K562 (cell line): ENCODE data around the gene PROK2. TPM values are rescaled to one million over a fixed set of nuclear protein-coding genes. Genes with fewer than 3 reads are reported as not detected.
A peak's percentile ranks its signal among the peaks of the same experiment; 100 is the strongest.

ENCODE experiments used
- ATAC-seq: fragments of 200-7000 bp; cut with Tn5 transposase; 3 replicates; pipeline ENCODE4 v1.9.1; 2020; ENCODE audit warnings: moderate library complexity
- BruUV-seq: library from RNA; stranded (reverse); fragments of 400-500 nt; replicated peaks from 2 replicates; lab custom pipeline; 2021; lab: Mats Ljungman, UMichigan
- CTCF ChIA-PET: fragments of 300-600 bp; formaldehyde crosslinking; extraction: SDS; loops from one replicate; lab custom pipeline; 2021; ENCODE audit warnings: low intra/inter-chr PET ratio; lab: Yijun Ruan, JAX
- POLR2A ChIA-PET: fragments of 300-600, 350-650 bp; sonication (Branson Sonifier 250); formaldehyde crosslinking; extraction: SDS; loops from one replicate; lab custom pipeline; 2021; ENCODE audit warnings: antibody characterized with exemption, inconsistent platforms; lab: Yijun Ruan, JAX
- DNase-seq, 4 experiments: peaks; one replicate each; pipeline versions ENCODE4 v3.0.0 to v3.0.0-alpha.2; 2011 to 2018; ENCODE audit warnings: low spot score in 3 of 4, mixed read lengths in 3 of 4; ENCODE audit errors: extremely low read depth in 1 of 4
- FAIRE-seq: peaks from 2 replicates; lab custom pipeline; 2011; peaks lifted over from hg19 to GRCh38; lab: Jason Lieb, UNC
- H2AFZ ChIP-seq: 2 replicates; pipeline ENCODE4 v1.6.0; 2011; ENCODE audit warnings: low read depth, low read length, control low read depth, inconsistent platforms
- H3K27ac ChIP-seq: fragments of 200-600 bp; 3 replicates; pipeline ENCODE4 v1.8.0; 2011; ENCODE audit warnings: low read depth, mild to moderate bottlenecking, control low read depth, inconsistent platforms, low read length, moderate library complexity, mixed read lengths; ENCODE audit errors: extremely low read depth
- H3K27me3 ChIP-seq, 2 experiments: fragments of 300-600 bp in 1 of 2; 2 replicates in 1 of 2; 3 replicates in 1 of 2; pipeline versions ENCODE4 v1.6.0 to v1.8.0; 2011; ENCODE audit warnings: inconsistent platforms in 2 of 2, low read length in 2 of 2, mild to moderate bottlenecking in 1 of 2, mixed read lengths in 1 of 2, moderate library complexity in 1 of 2; ENCODE audit not compliant: control insufficient read depth in 2 of 2, insufficient read depth in 2 of 2
- H3K36me3 ChIP-seq: fragments of 300-600 bp; 3 replicates; pipeline ENCODE4 v1.8.0; 2011; ENCODE audit warnings: mild to moderate bottlenecking, low read length, inconsistent platforms; ENCODE audit not compliant: control insufficient read depth, insufficient read depth
- H3K4me1 ChIP-seq, 2 experiments: fragments of 200-600 bp in 1 of 2; replicated peaks in 1 of 2; 2 replicates in 1 of 2; 3 replicates in 1 of 2; pipeline versions ENCODE4 v1.5.1 to v1.8.0; 2011; ENCODE audit warnings: inconsistent platforms in 2 of 2, low read length in 2 of 2, mild to moderate bottlenecking in 1 of 2, mixed read lengths in 1 of 2, moderate library complexity in 1 of 2; ENCODE audit not compliant: control insufficient read depth in 2 of 2, insufficient read depth in 2 of 2
- H3K4me2 ChIP-seq: 2 replicates; pipeline ENCODE4 v1.6.1; 2011; ENCODE audit warnings: low read length, control low read depth, inconsistent platforms, mixed read lengths; ENCODE audit not compliant: insufficient read depth
- H3K4me3 ChIP-seq: fragments of 200-600 bp; sonication (generic), shearing (Covaris generic); 2 replicates; pipeline ENCODE4 v1.5.1; 2016; ENCODE audit warnings: control low read depth, inconsistent platforms
- H3K79me2 ChIP-seq: fragments of 200-600 bp; 3 replicates; pipeline ENCODE4 v1.8.0; 2011; ENCODE audit warnings: low read length, inconsistent platforms; ENCODE audit not compliant: control insufficient read depth, insufficient read depth
- H3K9ac ChIP-seq, 2 experiments: 2 replicates each; pipeline versions ENCODE4 v1.6.0 to v1.6.1; 2011; ENCODE audit warnings: low read depth in 2 of 2, low read length in 2 of 2, control low read depth in 1 of 2, inconsistent platforms in 1 of 2, mild to moderate bottlenecking in 1 of 2, mixed read lengths in 1 of 2; ENCODE audit not compliant: insufficient read depth in 1 of 2
- H3K9me1 ChIP-seq: one replicate; pipeline ENCODE4 v1.6.0; 2011; ENCODE audit warnings: inconsistent platforms, mild to moderate bottlenecking, low read length, moderate library complexity; ENCODE audit not compliant: control insufficient read depth, insufficient read depth
- H3K9me3 ChIP-seq: replicated peaks from 2 replicates; pipeline ENCODE4 v1.5.1; 2011; ENCODE audit warnings: low read depth, low read length, inconsistent platforms; ENCODE audit not compliant: control insufficient read depth, insufficient read depth
- H4K20me1 ChIP-seq: replicated peaks from 2 replicates; pipeline ENCODE4 v1.6.1; 2011; ENCODE audit warnings: low read length, inconsistent platforms, mixed read lengths; ENCODE audit not compliant: control insufficient read depth, insufficient read depth
- BACH1 ChIP-seq: fragments of 200-800 bp; sonication (Bioruptor generic); IDR thresholded peaks from 2 replicates; pipeline ENCODE4 v1.6.1; 2016; ENCODE audit warnings: missing genetic modification characterization, missing compliant biosample characterization
- CEBPB ChIP-seq: fragments of 450-650 bp; IDR thresholded peaks from 2 replicates; pipeline ENCODE4 v1.6.1; 2016; ENCODE audit warnings: missing genetic modification characterization, missing compliant biosample characterization
- DEAF1 ChIP-seq: fragments of 450-650 bp; formaldehyde crosslinking; IDR thresholded peaks from 2 replicates; pipeline ENCODE4 v1.4.0; 2020; ENCODE audit warnings: mild to moderate bottlenecking, moderate library complexity
- JUNB ChIP-seq: fragments of 450-650 bp; formaldehyde crosslinking; conservative IDR thresholded peaks from 2 replicates; pipeline ENCODE4 v1.4.0; 2020; ENCODE audit warnings: mild to moderate bottlenecking
- NRF1 ChIP-seq, 2 experiments: fragments of 450-650 bp; IDR thresholded peaks in 1 of 2; conservative IDR thresholded peaks in 1 of 2; 2 replicates each; pipeline ENCODE4 v1.6.1; 2014; ENCODE audit warnings: mild to moderate bottlenecking in 2 of 2
- WGBS: fragments of 100-300 bp; shearing (Covaris generic); methylation state at CpG from one replicate; pipeline ENCODE4 v1.1.6; 2016; ENCODE audit warnings: low coverage, mixed read lengths; ENCODE audit not compliant: insufficient coverage; ENCODE audit errors: missing lambda C conversion rate; 5-methylcytosine and 5-hydroxymethylcytosine counted together
- in situ Hi-C: fragments of 300-500 bp; cut with MboI; formaldehyde crosslinking; loops from 4 replicates; pipeline ENCODE4 v1.15.0; 2018; ENCODE audit warnings: inconsistent platforms, mixed read lengths
- intact Hi-C: fragments of 100-400 bp; cut with micrococcal nuclease; formaldehyde crosslinking; loops from 2 replicates; pipeline ENCODE4 v1.14.2; 2022
- polyA plus RNA-seq, 8 experiments: library from polyadenylated mRNA; depleted of rRNA in 4 of 8; stranded (reverse) in 5 of 8; unstranded in 3 of 8; fragments of >200 nt; fragmentation: Nextera tagmentation in 2 of 8; fragmentation: Illumina TruSeq in 1 of 8; extraction: Ambion mirVana in 2 of 8; extraction: Trizol in 1 of 8; gene quantifications; 2 replicates each; pipeline versions ENCODE4 v1.2.1 to v1.2.3, GENCODE V29; 2011 to 2014; ENCODE audit warnings: inconsistent platforms in 1 of 8, missing spikeins in 1 of 8
- total RNA-seq, 7 experiments: library from RNA; depleted of rRNA in 6 of 7; stranded (reverse); fragments of >200 nt in 6 of 7; fragmentation: Illumina TruSeq in 2 of 7; extraction: Trizol in 2 of 7; gene quantifications; 2 replicates each; pipeline versions ENCODE4 v1.2.1 to v1.2.3, GENCODE V29; 2011 to 2021; ENCODE audit warnings: low replicate concordance in 1 of 7

The PROK2 gene
- total and polyA plus RNA-seq, 9 of the 15 experiments (the other 6 are each of a cell fraction or from before 2014, with no cell fraction given) = 0.07 to 0.13 TPM; not detected in 7

GRCh38 chr3:71813704-71814103 lies 28.8 kb upstream of the PROK2 start:
- Histone ChIP-seq H3K79me2 (no peaks in the 10 kb centered on the region), H2AFZ (no peak overlapping the region), H3K4me2 (no peak overlapping the region), H3K4me1 (no peaks in the 10 kb centered on the region), H4K20me1 (no peaks in the 10 kb centered on the region), H3K27me3 (peaks cover 4 to 11% of the 10 kb centered on the region in 2 experiments; a peak in 4 of 5 replicates), H3K27ac (no peak overlapping the region), H3K9me1 (no peaks in the 10 kb centered on the region), H3K36me3 (no peaks in the 10 kb centered on the region), H3K9ac (no peak overlapping the region), H3K4me3 (no peak overlapping the region), H3K9me3 (no peaks in the 10 kb centered on the region)
- ChIA-PET CTCF (no interaction called here), POLR2A (no interaction called here)
- no peak for ATAC-seq
- BruUV-seq = no TSS peak
- intact Hi-C loops = no loop called here
- FAIRE-seq = no peak
- no peak for DNase-seq
- in situ Hi-C loops = no loop called here
- TF ChIP-seq CEBPB (tag) = peak; percentile 77
- TF ChIP-seq BACH1 = no peak
- WGBS = 0% methylated on average over 3 of the region's 3 CpGs

- WGBS = 0% methylated on average over 4 of the region's 4 CpGs
- no peaks in the 10 kb centered on the region for H3K79me2 ChIP-seq
- H3K9me3 ChIP-seq = no peaks in the 10 kb centered on the region
- H3K27me3 ChIP-seq = peaks cover 4 to 11% of the 10 kb centered on the region in 2 experiments; a peak in 4 of 5 replicates
- no peaks in the 10 kb centered on the region for H3K4me1 ChIP-seq
- H3K9me1 ChIP-seq = no peaks in the 10 kb centered on the region
- H4K20me1 ChIP-seq = no peaks in the 10 kb centered on the region
- H3K36me3 ChIP-seq = no peaks in the 10 kb centered on the region
- ChIA-PET CTCF (no interaction called here), POLR2A (no interaction called here)
- in situ Hi-C loops = no loop called here
- no peak overlapping the region for H3K4me2 ChIP-seq
- no peak overlapping the region for H3K27ac ChIP-seq
- intact Hi-C loops = no loop called here
- H2AFZ ChIP-seq = no peak overlapping the region
- TF ChIP-seq NRF1 (conservative IDR thresholded peaks at IDR 0.05 in 1 of 2, IDR thresholded peaks at IDR 0.05 in 1 of 2) = no peak
- no peak for TF ChIP-seq DEAF1 (CRISPR knock-in tag)
- no peak for TF ChIP-seq JUNB (CRISPR knock-in tag)
- no TSS peak for BruUV-seq
- no peak overlapping the region for H3K9ac ChIP-seq
- no peak overlapping the region for H3K4me3 ChIP-seq
- FAIRE-seq = no peak
- no peak for DNase-seq
- no peak for ATAC-seq
Measured at GRCh38 chr3:71813073-71813472, 28.1 kb upstream of the PROK2 start.
